ENCODE data around the gene DCAF7.

DCAF7 gene

GRCh38 chr17:63524051-63524450 is 26.2 kb upstream of the DCAF7 start:
- no peak for FAIRE-seq
- no peak for DNase-seq (ENCODE audit: low spot score)

- DNase-seq (ENCODE audit: low spot score) (no peak), FAIRE-seq (no peak)
These were observed 24.9 kb upstream of the DCAF7 start for GRCh38 chr17:63525190-63525946.

GRCh38 chr17:63526861-63527260 is 23.4 kb upstream of the DCAF7 start:
- DNase-seq (ENCODE audit: low spot score) (no peak), FAIRE-seq (no peak)

GRCh38 chr17:63528183-63528582 is 22.1 kb upstream of the DCAF7 start:
- FAIRE-seq (no peak), DNase-seq (ENCODE audit: low spot score) (no peak)

- DNase-seq (ENCODE audit: low spot score), result no peak
- FAIRE-seq, result peak; percentile 46
These were observed 20.3 kb upstream of the DCAF7 start for GRCh38 chr17:63529711-63530556.

- FAIRE-seq (no peak), DNase-seq (ENCODE audit: low spot score) (no peak)
These were observed 19.7 kb upstream of the DCAF7 start for GRCh38 chr17:63530557-63531021.

- no peak for DNase-seq (ENCODE audit: low spot score)
- FAIRE-seq, result no peak
These were observed 19.0 kb upstream of the DCAF7 start for GRCh38 chr17:63531022-63531965.

GRCh38 chr17:63533433-63534077 is 16.7 kb upstream of the DCAF7 start:
- FAIRE-seq (no peak), DNase-seq (ENCODE audit: low spot score) (no peak)

GRCh38 chr17:63534078-63534570 is 16.2 kb upstream of the DCAF7 start:
- FAIRE-seq (peak; percentile 77), DNase-seq (ENCODE audit: low spot score) (no peak)

GRCh38 chr17:63534816-63535455 is 15.3 kb upstream of the DCAF7 start:
- DNase-seq (ENCODE audit: low spot score), result no peak
- no peak for FAIRE-seq

- FAIRE-seq (no peak), DNase-seq (ENCODE audit: low spot score) (no peak)
These were observed 14.6 kb upstream of the DCAF7 start for GRCh38 chr17:63535640-63536039.

GRCh38 chr17:63537001-63537400 is 13.3 kb upstream of the DCAF7 start:
- FAIRE-seq, result no peak
- no peak for DNase-seq (ENCODE audit: low spot score)

GRCh38 chr17:63537991-63538692 is 12.1 kb upstream of the DCAF7 start:
- FAIRE-seq (no peak), DNase-seq (ENCODE audit: low spot score) (no peak)

GRCh38 chr17:63538693-63539595 is 11.3 kb upstream of the DCAF7 start:
- FAIRE-seq, result peak; percentile 9
- no peak for DNase-seq (ENCODE audit: low spot score)

- DNase-seq (ENCODE audit: low spot score) (no peak), FAIRE-seq (no peak)
These were observed 9.7 kb upstream of the DCAF7 start for GRCh38 chr17:63540590-63540989.

GRCh38 chr17:63542218-63542545 is 8.1 kb upstream of the DCAF7 start:
- no peak for DNase-seq (ENCODE audit: low spot score)
- no peak for FAIRE-seq

- no peak for DNase-seq (ENCODE audit: low spot score)
- no peak for FAIRE-seq
These were observed 7.1 kb upstream of the DCAF7 start for GRCh38 chr17:63542942-63543821.

Measured in urothelium cell line (cell line).